Astrocyte (in vitro differentiated cells and primary cell): ENCODE measurements around the gene PRRT3.

ENCODE experiments used
- CTCF ChIP-seq: IDR thresholded peaks from 2 replicates; pipeline ENCODE4 v1.5.1; 2011; ENCODE audit warnings: low read depth, mild to moderate bottlenecking, inconsistent platforms, low read length, moderate library complexity; ENCODE audit not compliant: insufficient read depth
- EZH2 ChIP-seq: IDR thresholded peaks from 2 replicates; pipeline ENCODE4 v1.6.1; 2012; ENCODE audit warnings: mild to moderate bottlenecking, low read length, inconsistent platforms; ENCODE audit not compliant: insufficient read depth

GRCh38 chr3:9942164-9942563 is 10.0 kb downstream of the PRRT3 start:
- TF ChIP-seq CTCF (no peak), EZH2 (no peak)
